Measurements from ENCODE around the gene MIOS.

GRCh38 chr7:7550663-7551062, 16.0 kb upstream of the MIOS start:
- TF ChIP-seq TCF7L2 (IDR thresholded peaks at IDR 0.05; ENCODE audit: borderline replicate concordance, low read depth, low read length) (no peak), CTCF (tag by site-specific recombination; IDR thresholded peaks at IDR 0.05) (no peak), ZNF660 (tag by site-specific recombination; IDR thresholded peaks at IDR 0.05) (no peak), ZNF571 (tag by site-specific recombination; IDR thresholded peaks at IDR 0.05) (no peak), ZNF768 (tag by site-specific recombination; IDR thresholded peaks at IDR 0.05) (no peak), ZNF626 (tag by site-specific recombination; IDR thresholded peaks at IDR 0.05) (no peak), ZNF292 (tag by site-specific recombination; IDR thresholded peaks at IDR 0.05; ENCODE audit: borderline replicate concordance, low read depth) (no peak), SALL2 (tag by site-specific recombination; IDR thresholded peaks at IDR 0.05; ENCODE audit: borderline replicate concordance) (no peak), ZNF391 (tag by site-specific recombination; IDR thresholded peaks at IDR 0.05; ENCODE audit: borderline replicate concordance, low read depth) (no peak), PRDM10 (tag by site-specific recombination; IDR thresholded peaks at IDR 0.05) (no peak)
